HepG2 (cell line): ENCODE measurements around the gene TEX19. TPM values are rescaled to one million over a fixed set of nuclear protein-coding genes. Genes with fewer than 3 reads are reported as not detected.

Source experiments
- ARNTL ChIP-seq: sonication (generic); formaldehyde crosslinking; IDR thresholded peaks from 2 replicates; pipeline ENCODE4 v1.4.0; 2020; ENCODE audit warnings: mild to moderate bottlenecking, missing genetic modification reagents
- ATF6 ChIP-seq: sonication (generic); formaldehyde crosslinking; conservative IDR thresholded peaks from 2 replicates; pipeline ENCODE4 v1.4.0; 2020; ENCODE audit warnings: missing genetic modification reagents
- CREB1 ChIP-seq, 2 experiments: fragments of 450-650 bp in 1 of 2; IDR thresholded peaks; 2 replicates each; pipeline ENCODE4 v1.6.1; 2016 to 2017; ENCODE audit warnings: control low read depth in 1 of 2, mild to moderate bottlenecking in 1 of 2, missing compliant biosample characterization in 1 of 2, missing genetic modification characterization in 1 of 2
- CSRNP2 ChIP-seq: sonication (generic); formaldehyde crosslinking; conservative IDR thresholded peaks from 2 replicates; pipeline ENCODE4 v1.8.0; 2022; ENCODE audit warnings: low read depth, missing genetic modification reagents
- DMAP1 ChIP-seq: IDR thresholded peaks from 2 replicates; pipeline ENCODE4 v1.6.1; 2016
- FOSL1 ChIP-seq: sonication (generic); formaldehyde crosslinking; IDR thresholded peaks from 2 replicates; pipeline ENCODE4 v1.9.0; 2021; ENCODE audit warnings: missing genetic modification reagents, borderline replicate concordance
- HIVEP1 ChIP-seq: sonication (generic); formaldehyde crosslinking; IDR thresholded peaks from 2 replicates; pipeline ENCODE4 v1.4.0; 2020; ENCODE audit warnings: mild to moderate bottlenecking, missing genetic modification reagents
- KDM2A ChIP-seq: sonication (generic); formaldehyde crosslinking; IDR thresholded peaks from 2 replicates; pipeline ENCODE4 v1.4.0; 2020; ENCODE audit warnings: low read depth, missing genetic modification reagents, borderline replicate concordance
- NONO ChIP-seq, 2 experiments: fragments of 450-650 bp in 1 of 2; sonication (generic) in 1 of 2; formaldehyde crosslinking in 1 of 2; IDR thresholded peaks in 1 of 2; conservative IDR thresholded peaks in 1 of 2; 2 replicates each; pipeline versions ENCODE4 v1.6.1 to v1.8.0; 2017 to 2022; ENCODE audit warnings: mild to moderate bottlenecking in 1 of 2, missing genetic modification reagents in 1 of 2, moderate library complexity in 1 of 2
- SYNCRIP ChIP-seq: fragments of 200-400 bp; formaldehyde crosslinking; IDR thresholded peaks from 2 replicates; pipeline ENCODE4 v1.6.1; 2018; ENCODE audit warnings: mild to moderate bottlenecking, low read depth, low read length; ENCODE audit not compliant: insufficient read depth
- TBP ChIP-seq: sonication (generic); formaldehyde crosslinking; IDR thresholded peaks from 2 replicates; pipeline ENCODE4 v1.5.0; 2020; ENCODE audit warnings: missing genetic modification reagents
- TMF1 ChIP-seq: sonication (generic); formaldehyde crosslinking; IDR thresholded peaks from 2 replicates; pipeline ENCODE4 v1.8.1; 2022; ENCODE audit warnings: low read depth, missing genetic modification reagents
- XBP1 ChIP-seq: sonication (generic); formaldehyde crosslinking; IDR thresholded peaks from 2 replicates; pipeline ENCODE4 v1.5.0; 2020; ENCODE audit warnings: missing genetic modification reagents
- ZBTB20 ChIP-seq: sonication (generic); formaldehyde crosslinking; IDR thresholded peaks from 2 replicates; pipeline ENCODE4 v1.8.1; 2023; ENCODE audit warnings: missing genetic modification reagents, low read depth, mild to moderate bottlenecking, borderline replicate concordance
- ZC3H13 ChIP-seq: sonication (generic); formaldehyde crosslinking; IDR thresholded peaks from 2 replicates; pipeline ENCODE4 v1.8.1; 2023; ENCODE audit warnings: mild to moderate bottlenecking, missing genetic modification reagents, moderate library complexity
- ZNF580 ChIP-seq: IDR thresholded peaks from 2 replicates; pipeline ENCODE4 v1.6.1; 2016; ENCODE audit warnings: low read depth, borderline replicate concordance
- ZNF646 ChIP-seq: sonication (generic); formaldehyde crosslinking; IDR thresholded peaks from 2 replicates; pipeline ENCODE4 v1.9.0; 2021; ENCODE audit warnings: mild to moderate bottlenecking, missing genetic modification reagents
- ZSCAN22 ChIP-seq: sonication (generic); formaldehyde crosslinking; IDR thresholded peaks from 2 replicates; pipeline ENCODE4 v1.4.0; 2020; ENCODE audit warnings: mild to moderate bottlenecking, missing genetic modification reagents
- polyA plus RNA-seq, 8 experiments: library from polyadenylated mRNA; depleted of rRNA in 3 of 8; stranded (reverse) in 7 of 8; unstranded in 1 of 8; fragments of >200 nt; fragmentation: Illumina TruSeq in 4 of 8; extraction: Trizol in 4 of 8; gene quantifications; 2 replicates each; pipeline versions ENCODE4 v1.2.1 to v1.2.3, GENCODE V29; 2011 to 2016; ENCODE audit warnings: low read depth in 4 of 8, missing spikeins in 1 of 8, mixed read lengths in 1 of 8; ENCODE audit not compliant: insufficient read depth in 1 of 8
- total RNA-seq, 5 experiments: library from RNA; depleted of rRNA; stranded (reverse); fragments of >200 nt; fragmentation: Illumina TruSeq; extraction: Trizol; gene quantifications; 2 replicates each; pipeline ENCODE4 v1.2.3, GENCODE V29; 2016; ENCODE audit warnings: low read depth in 1 of 5

The TEX19 gene
- total and polyA plus RNA-seq, 2 of the 13 experiments (the other 11 are each of a cell fraction or from before 2014, with no cell fraction given) = 1.3 to 6.0 TPM

- TF ChIP-seq ATF6 (CRISPR knock-in tag) (no peak), ZNF646 (no peak), CREB1 (IDR thresholded peaks at IDR 0.05) (peak; percentile 77), CREB1 (CRISPR knock-in tag; IDR thresholded peaks at IDR 0.05) (peak; percentile 88), ZSCAN22 (CRISPR knock-in tag) (no peak), FOSL1 (no peak), SYNCRIP (no peak), ARNTL (peak; percentile 98), ZBTB20 (CRISPR knock-in tag) (peak; percentile 89), DMAP1 (CRISPR knock-in tag) (peak; percentile 98), XBP1 (CRISPR knock-in tag) (no peak; the same call in 1 of the 2 replicates), NONO (IDR thresholded peaks at IDR 0.05) (no peak), NONO (CRISPR knock-in tag; conservative IDR thresholded peaks at IDR 0.05) (peak; percentile 98), HIVEP1 (CRISPR knock-in tag) (peak; percentile 94), TBP (CRISPR knock-in tag) (no peak), KDM2A (peak; percentile 73; the same call in 1 of the 2 replicates), CSRNP2 (no peak; the same call in 1 of the 2 replicates), TMF1 (CRISPR knock-in tag) (no peak), ZC3H13 (CRISPR knock-in tag) (peak; percentile 73; the same call in 1 of the 2 replicates), ZNF580 (CRISPR knock-in tag) (peak; percentile 99)
Measured at GRCh38 chr17:82346342-82347300, 12.4 kb upstream of the TEX19 start (continued).
